ENCODE measurements around the gene NOS2. TPM values are rescaled to one million over a fixed set of nuclear protein-coding genes. Genes with fewer than 3 reads are reported as not detected.
"Not testable (repeated sequence)": the region's sequence is repeated elsewhere in the genome, so short reads cannot be mapped to it uniquely, and the experiment has no call there.

NOS2 gene
- total RNA-seq, 1 donor from 2014 or later: not detected

- Mint-ChIP-seq H3K27ac (ENCODE audit: unreplicated experiment) (no peak overlapping the region), H3K4me1 (ENCODE audit: low read depth) (no peaks in the 10 kb centered on the region), H3K9me3 (ENCODE audit: low read depth) (no peaks in the 10 kb centered on the region), H3K27me3 (ENCODE audit: low read depth) (peaks cover 2% of the 10 kb centered on the region), H3K4me3 (ENCODE audit: unreplicated experiment) (no peak overlapping the region), H3K36me3 (ENCODE audit: low read depth) (no peaks in the 10 kb centered on the region)
- DNase-seq (ENCODE audit: low spot score): no peak
- TF ChIP-seq CTCF (IDR thresholded peaks at IDR 0.05): no peak
Measured at GRCh38 chr17:27768858-27769410, 31.4 kb downstream of the NOS2 start.

GRCh38 chr17:27766438-27766837 lies 33.9 kb downstream of the NOS2 start:
- no peaks in the 10 kb centered on the region for H3K4me1 Mint-ChIP-seq (ENCODE audit: low read depth)
- no peak for DNase-seq (ENCODE audit: low spot score)
- no peak overlapping the region for H3K27ac Mint-ChIP-seq (ENCODE audit: unreplicated experiment)
- TF ChIP-seq CTCF (IDR thresholded peaks at IDR 0.05): no peak
- no peaks in the 10 kb centered on the region for H3K36me3 Mint-ChIP-seq (ENCODE audit: low read depth)
- no peak overlapping the region for H3K4me3 Mint-ChIP-seq (ENCODE audit: unreplicated experiment)
- H3K9me3 Mint-ChIP-seq (ENCODE audit: low read depth): no peaks in the 10 kb centered on the region
- peaks cover 14% of the 10 kb centered on the region for H3K27me3 Mint-ChIP-seq (ENCODE audit: low read depth)

GRCh38 chr17:27765353-27765752 lies 35.0 kb downstream of the NOS2 start:
- peaks cover 14% of the 10 kb centered on the region for H3K27me3 Mint-ChIP-seq (ENCODE audit: low read depth)
- H3K4me3 Mint-ChIP-seq (ENCODE audit: unreplicated experiment): no peak overlapping the region
- DNase-seq (ENCODE audit: low spot score): no peak
- no peak overlapping the region for H3K27ac Mint-ChIP-seq (ENCODE audit: unreplicated experiment)
- H3K4me1 Mint-ChIP-seq (ENCODE audit: low read depth): no peaks in the 10 kb centered on the region
- no peak for TF ChIP-seq CTCF (IDR thresholded peaks at IDR 0.05)
- no peaks in the 10 kb centered on the region for H3K36me3 Mint-ChIP-seq (ENCODE audit: low read depth)
- H3K9me3 Mint-ChIP-seq (ENCODE audit: low read depth): no peaks in the 10 kb centered on the region

GRCh38 chr17:27764589-27764988 lies 35.7 kb downstream of the NOS2 start:
- TF ChIP-seq CTCF (IDR thresholded peaks at IDR 0.05): no peak
- no peaks in the 10 kb centered on the region for H3K9me3 Mint-ChIP-seq (ENCODE audit: low read depth)
- peaks cover 16% of the 10 kb centered on the region for H3K27me3 Mint-ChIP-seq (ENCODE audit: low read depth)
- H3K4me3 Mint-ChIP-seq (ENCODE audit: unreplicated experiment): no peak overlapping the region
- no peak for DNase-seq (ENCODE audit: low spot score)
- H3K4me1 Mint-ChIP-seq (ENCODE audit: low read depth): no peaks in the 10 kb centered on the region
- H3K36me3 Mint-ChIP-seq (ENCODE audit: low read depth): no peaks in the 10 kb centered on the region
- H3K27ac Mint-ChIP-seq (ENCODE audit: unreplicated experiment): no peak overlapping the region

GRCh38 chr17:27762527-27763305 lies 37.6 kb downstream of the NOS2 start:
- DNase-seq (ENCODE audit: low spot score): no peak
- no peaks in the 10 kb centered on the region for H3K9me3 Mint-ChIP-seq (ENCODE audit: low read depth)
- peaks cover 27% of the 10 kb centered on the region for H3K27me3 Mint-ChIP-seq (ENCODE audit: low read depth)

GRCh38 chr17:27760931-27761330 lies 39.4 kb downstream of the NOS2 start:
- not testable (repeated sequence) for H3K9me3 Mint-ChIP-seq (ENCODE audit: low read depth); H3K27ac Mint-ChIP-seq (ENCODE audit: unreplicated experiment); DNase-seq (ENCODE audit: low spot score); H3K4me3 Mint-ChIP-seq (ENCODE audit: unreplicated experiment); H3K36me3 Mint-ChIP-seq (ENCODE audit: low read depth); H3K4me1 Mint-ChIP-seq (ENCODE audit: low read depth)
- peaks cover 28% of the 10 kb centered on the region for H3K27me3 Mint-ChIP-seq (ENCODE audit: low read depth)

More at GRCh38 chr17:27762527-27763305, 37.6 kb downstream of the NOS2 start:
- Mint-ChIP-seq H3K4me3 (ENCODE audit: unreplicated experiment) (no peak overlapping the region), H3K4me1 (ENCODE audit: low read depth) (no peaks in the 10 kb centered on the region), H3K36me3 (ENCODE audit: low read depth) (no peaks in the 10 kb centered on the region), H3K27ac (ENCODE audit: unreplicated experiment) (no peak overlapping the region)
- no peak for TF ChIP-seq CTCF (IDR thresholded peaks at IDR 0.05)
